MG63 (cell line): Measurements from ENCODE around the gene TRIM22. TPM values are rescaled to one million over a fixed set of nuclear protein-coding genes. Genes with fewer than 3 reads are reported as not detected.
"Not testable (repeated sequence)": the region's sequence is repeated elsewhere in the genome, so short reads cannot be mapped to it uniquely, and the experiment has no call there.

Experiments used
- DNase-seq: peaks from one replicate; pipeline ENCODE4 v3.0.0-alpha.2; 2020
- H3K27me3 ChIP-seq: fragments of 250-450 bp; sonication (Bioruptor Pico); 2 replicates; pipeline ENCODE4 v1.5.1; 2020; ENCODE audit warnings: mild to moderate bottlenecking, moderate library complexity
- H3K36me3 ChIP-seq: fragments of 250-450 bp; sonication (Bioruptor Pico); 2 replicates; pipeline ENCODE4 v1.5.1; 2020; ENCODE audit warnings: mild to moderate bottlenecking, moderate library complexity
- H3K4me3 ChIP-seq: fragments of 250-450 bp; sonication (Bioruptor Pico); 2 replicates; pipeline ENCODE4 v1.5.1; 2020; ENCODE audit warnings: mild to moderate bottlenecking, moderate library complexity
- H3K9me3 ChIP-seq: fragments of 250-450 bp; sonication (Bioruptor Pico); 2 replicates; pipeline ENCODE4 v1.5.1; 2020; ENCODE audit warnings: mild to moderate bottlenecking, moderate library complexity
- total RNA-seq: library from RNA; depleted of rRNA; stranded (reverse); fragments of >200 nt; shearing (Covaris generic); gene quantifications from 2 replicates; pipeline ENCODE4 v1.2.3, GENCODE V29; 2014; ENCODE audit warnings: low replicate concordance

The TRIM22 gene
- total RNA-seq, 1 experiment from 2014 or later, result 1.7 TPM

- no peaks in the 10 kb centered on the region for H3K9me3 ChIP-seq
- H3K36me3 ChIP-seq, result peaks cover 5% of the 10 kb centered on the region; the same call in 1 of the 2 replicates
- H3K4me3 ChIP-seq, result peak within 1 kb of the TSS; percentile 57
- H3K27me3 ChIP-seq, result no peaks in the 10 kb centered on the region
- peak; percentile 89 for DNase-seq
Measured at GRCh38 chr11:5684646-5685362, 4.8 kb upstream of the TRIM22 start, which contains the start of gene TRIM5. TRIM5 (minus strand) TSS chr11:5685074; CDS start chr11:5680177, 4,897 bp downstream.

- no peaks in the 10 kb centered on the region for H3K36me3 ChIP-seq
- H3K9me3 ChIP-seq, result no peaks in the 10 kb centered on the region
- H3K27me3 ChIP-seq, result no peaks in the 10 kb centered on the region
- no peak for DNase-seq
- H3K4me3 ChIP-seq, result no peak overlapping the region
Measured at GRCh38 chr11:5686426-5686825, 3.2 kb upstream of the TRIM22 start.

GRCh38 chr11:5688482-5688881 lies 1.1 kb upstream of the TRIM22 start:
- H3K36me3 ChIP-seq, result no peaks in the 10 kb centered on the region
- no peaks in the 10 kb centered on the region for H3K9me3 ChIP-seq
- DNase-seq, result no peak
- no peak overlapping the region for H3K4me3 ChIP-seq
- no peaks in the 10 kb centered on the region for H3K27me3 ChIP-seq

- Histone ChIP-seq H3K36me3 (no peaks in the 10 kb centered on the region), H3K9me3 (no peaks in the 10 kb centered on the region), H3K4me3 (peak overlapping the region; percentile 36), H3K27me3 (no peaks in the 10 kb centered on the region)
- DNase-seq, result no peak
Measured at GRCh38 chr11:5690216-5690615, 626 bp downstream of the TRIM22 start.

GRCh38 chr11:5690736-5691135 lies 1.1 kb downstream of the TRIM22 start:
- Histone ChIP-seq H3K36me3 (no peaks in the 10 kb centered on the region), H3K9me3 (no peaks in the 10 kb centered on the region), H3K4me3 (peak overlapping the region; percentile 36), H3K27me3 (no peaks in the 10 kb centered on the region)
- DNase-seq, result no peak

- not testable (repeated sequence) for H3K4me3 ChIP-seq, H3K9me3 ChIP-seq, H3K27me3 ChIP-seq, DNase-seq, H3K36me3 ChIP-seq
Measured at GRCh38 chr11:5691238-5691963, 1.8 kb downstream of the TRIM22 start.

GRCh38 chr11:5691964-5692361 lies 2.4 kb downstream of the TRIM22 start:
- DNase-seq, result no peak
- Histone ChIP-seq H3K27me3 (no peaks in the 10 kb centered on the region), H3K4me3 (no peak overlapping the region), H3K9me3 (no peaks in the 10 kb centered on the region), H3K36me3 (no peaks in the 10 kb centered on the region)

GRCh38 chr11:5694642-5695041 lies 5.1 kb downstream of the TRIM22 start:
- no peaks in the 10 kb centered on the region for H3K36me3 ChIP-seq
- no peak for DNase-seq

GRCh38 chr11:5695580-5695979 lies 6.0 kb downstream of the TRIM22 start:
- no peaks in the 10 kb centered on the region for H3K9me3 ChIP-seq
- no peaks in the 10 kb centered on the region for H3K27me3 ChIP-seq
- no peak overlapping the region for H3K4me3 ChIP-seq
- H3K36me3 ChIP-seq, result no peaks in the 10 kb centered on the region
- DNase-seq, result no peak

More at GRCh38 chr11:5694642-5695041, 5.1 kb downstream of the TRIM22 start:
- Histone ChIP-seq H3K4me3 (no peak overlapping the region), H3K9me3 (no peaks in the 10 kb centered on the region), H3K27me3 (no peaks in the 10 kb centered on the region)

- no peak for DNase-seq
- Histone ChIP-seq H3K9me3 (no peaks in the 10 kb centered on the region), H3K27me3 (no peaks in the 10 kb centered on the region), H3K36me3 (no peaks in the 10 kb centered on the region), H3K4me3 (no peak overlapping the region)
Measured at GRCh38 chr11:5696210-5696609, 6.6 kb downstream of the TRIM22 start.

- no peak overlapping the region for H3K4me3 ChIP-seq
- DNase-seq, result no peak
Measured at GRCh38 chr11:5698281-5698680, 8.7 kb downstream of the TRIM22 start.

GRCh38 chr11:5700421-5701054 lies 10.9 kb downstream of the TRIM22 start:
- no peaks in the 10 kb centered on the region for H3K9me3 ChIP-seq
- H3K4me3 ChIP-seq, result no peak overlapping the region
- no peaks in the 10 kb centered on the region for H3K27me3 ChIP-seq
- H3K36me3 ChIP-seq, result no peaks in the 10 kb centered on the region
- DNase-seq, result no peak

More at GRCh38 chr11:5698281-5698680, 8.7 kb downstream of the TRIM22 start:
- Histone ChIP-seq H3K36me3 (no peaks in the 10 kb centered on the region), H3K9me3 (no peaks in the 10 kb centered on the region), H3K27me3 (no peaks in the 10 kb centered on the region)

GRCh38 chr11:5701055-5701577 lies 11.5 kb downstream of the TRIM22 start:
- Histone ChIP-seq H3K4me3 (no peak overlapping the region), H3K27me3 (no peaks in the 10 kb centered on the region), H3K9me3 (no peaks in the 10 kb centered on the region), H3K36me3 (no peaks in the 10 kb centered on the region)
- no peak for DNase-seq

- Histone ChIP-seq H3K4me3 (no peak overlapping the region), H3K27me3 (no peaks in the 10 kb centered on the region), H3K9me3 (no peaks in the 10 kb centered on the region), H3K36me3 (no peaks in the 10 kb centered on the region)
- DNase-seq, result no peak
Measured at GRCh38 chr11:5703741-5704536, 14.3 kb downstream of the TRIM22 start.

GRCh38 chr11:5705688-5706087 lies 16.1 kb downstream of the TRIM22 start:
- no peak for DNase-seq
- no peak overlapping the region for H3K4me3 ChIP-seq
- no peaks in the 10 kb centered on the region for H3K27me3 ChIP-seq
- no peaks in the 10 kb centered on the region for H3K36me3 ChIP-seq
- no peaks in the 10 kb centered on the region for H3K9me3 ChIP-seq

GRCh38 chr11:5712507-5712906 lies 22.9 kb downstream of the TRIM22 start:
- Histone ChIP-seq H3K36me3 (no peaks in the 10 kb centered on the region), H3K9me3 (no peaks in the 10 kb centered on the region), H3K4me3 (no peak overlapping the region), H3K27me3 (no peaks in the 10 kb centered on the region)
- DNase-seq, result no peak
